Peyer's patch (tissue), 4 donors: Measurements from ENCODE around the gene UQCRHL.

ENCODE experiments used
- CTCF ChIP-seq, 6 experiments: fragments of 450-650 bp in 4 of 6; fragments of 200-600 bp in 2 of 6; sonication (generic) in 1 of 6; IDR thresholded peaks; one replicate each; pipeline ENCODE4 v1.5.1; 2017 to 2019; ENCODE audit warnings: antibody characterized with exemption in 6 of 6, mild to moderate bottlenecking in 3 of 6, moderate library complexity in 1 of 6
- POLR2A ChIP-seq, 2 donors: fragments of 450-650 bp; IDR thresholded peaks; one replicate each; pipeline ENCODE4 v1.5.1; 2017; ENCODE audit warnings: antibody characterized with exemption in 2 of 2, mild to moderate bottlenecking in 2 of 2, moderate library complexity in 2 of 2

- no peak for TF ChIP-seq CTCF (IDR thresholded peaks at IDR 0.05)
- TF ChIP-seq POLR2A (IDR thresholded peaks at IDR 0.05): no peak
These were observed 41.8 kb downstream of the UQCRHL start for GRCh38 chr1:15765495-15766194.
